Daoy (cell line): ENCODE results near the gene INPP5D. TPM values are rescaled to one million over a fixed set of nuclear protein-coding genes. Genes with fewer than 3 reads are reported as not detected.

ENCODE experiments used
- DNase-seq: peaks from one replicate; pipeline ENCODE4 v3.0.0-alpha.2; 2015; ENCODE audit warnings: low read depth
- total RNA-seq: library from RNA; depleted of rRNA; stranded (reverse); fragments of >200 nt; shearing (Covaris generic); gene quantifications from 2 replicates; pipeline ENCODE4 v1.2.3, GENCODE V29; 2014

INPP5D gene
- total RNA-seq, 1 experiment from 2014 or later = not detected

DNA sequence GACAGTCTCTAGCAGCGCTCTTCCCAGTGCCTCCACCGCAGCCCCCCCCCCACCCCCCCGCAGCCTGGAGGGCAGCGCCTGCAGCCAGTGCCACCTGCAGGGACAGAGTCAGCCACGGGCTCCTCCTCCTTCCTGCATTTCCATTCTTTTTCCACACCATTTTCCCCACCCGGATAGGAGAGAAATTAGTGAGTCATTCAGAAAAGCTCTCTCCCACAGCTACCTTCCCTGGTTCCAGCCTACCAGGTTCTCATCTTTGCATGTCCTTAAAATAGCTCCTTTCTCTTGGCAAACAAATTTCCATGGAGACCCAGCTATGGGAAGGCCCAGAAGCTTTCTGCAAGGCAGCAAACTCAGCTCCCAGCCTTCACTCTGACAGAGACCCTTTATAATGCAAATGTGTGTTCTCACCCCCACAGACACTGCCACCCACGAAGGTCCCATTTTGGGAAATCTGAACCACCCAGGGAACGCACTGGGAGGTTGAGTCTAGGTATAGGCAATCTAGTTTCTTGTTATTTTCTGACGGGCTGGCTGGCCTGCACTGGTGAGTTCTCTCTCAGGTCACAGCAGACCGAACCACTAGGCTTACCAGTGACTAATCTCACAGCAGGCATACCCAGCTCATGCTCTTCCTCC, 149.5 kb downstream of the INPP5D start:
- peak; percentile 76 for DNase-seq

DNA sequence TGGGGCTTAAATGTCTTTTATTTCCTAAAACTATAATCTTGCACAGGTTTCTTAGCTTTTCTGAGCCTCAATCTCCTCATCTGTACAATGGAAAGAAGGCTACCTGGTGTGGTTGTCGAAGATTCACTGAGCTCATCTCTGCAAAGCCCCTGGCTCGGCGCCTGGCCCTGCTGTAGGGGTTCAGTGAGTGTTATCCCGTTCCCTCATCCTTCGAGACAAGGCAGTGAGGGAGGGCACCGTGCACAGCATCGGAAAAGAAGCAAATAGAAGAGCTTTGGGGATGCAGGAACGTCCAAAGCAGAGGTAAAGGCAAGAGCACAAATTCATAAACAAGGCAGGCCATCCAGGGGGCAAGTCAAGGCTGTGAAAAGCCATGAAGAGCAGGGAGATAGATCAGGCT, 150.1 kb downstream of the INPP5D start:
- no peak for DNase-seq

DNA sequence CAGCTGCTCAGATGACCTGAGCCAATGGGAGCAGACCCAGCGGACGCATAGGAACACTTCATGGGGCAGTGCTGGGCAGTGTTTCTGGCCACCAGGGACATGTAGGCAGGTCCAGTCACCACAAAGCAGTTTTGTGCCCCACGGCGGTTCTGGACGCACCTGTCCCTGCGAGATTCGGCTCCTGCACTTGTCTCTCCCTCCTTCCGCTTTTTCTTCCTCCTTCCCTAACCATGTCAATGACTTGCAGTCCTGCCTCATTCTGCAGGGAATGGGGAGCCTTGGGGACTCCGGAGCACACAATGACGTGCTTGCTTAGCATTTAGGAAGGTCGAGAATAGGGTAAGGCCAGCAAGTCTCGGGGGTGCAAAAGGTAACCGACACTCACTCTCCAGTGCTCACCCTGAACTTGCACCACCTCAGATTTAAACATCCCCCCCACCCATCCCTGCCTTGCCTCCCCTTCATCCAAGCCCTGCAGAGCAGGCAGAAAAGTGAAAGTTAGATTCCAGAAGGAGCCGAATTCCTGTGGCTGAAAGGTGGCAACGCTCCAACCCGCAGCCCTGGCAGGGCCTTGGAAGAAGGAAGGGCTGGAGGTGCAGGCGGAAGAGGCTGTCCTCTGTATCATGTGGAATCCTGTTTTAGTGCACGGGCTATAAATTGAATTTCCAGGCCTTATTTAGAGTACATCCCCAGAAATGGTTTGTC, 150.9 kb downstream of the INPP5D start:
- DNase-seq = peak; percentile 95

DNA sequence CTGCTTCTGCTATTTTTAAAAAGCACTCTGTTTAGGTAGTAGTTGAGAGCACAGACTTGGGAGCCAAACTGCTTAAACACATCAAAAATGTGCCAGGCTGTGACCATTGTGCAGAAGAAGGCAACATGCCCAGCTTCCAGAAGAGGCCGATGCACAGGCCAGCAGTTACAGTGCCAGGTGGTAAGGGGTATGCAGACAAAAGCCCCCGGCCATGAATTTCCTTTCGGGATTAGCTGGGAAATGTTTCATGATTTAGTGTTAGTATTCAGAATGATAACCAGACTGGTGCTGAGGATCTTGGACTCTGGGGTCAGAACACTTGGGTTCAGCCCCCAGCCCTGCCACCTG, 151.4 kb downstream of the INPP5D start:
- no peak for DNase-seq

DNA sequence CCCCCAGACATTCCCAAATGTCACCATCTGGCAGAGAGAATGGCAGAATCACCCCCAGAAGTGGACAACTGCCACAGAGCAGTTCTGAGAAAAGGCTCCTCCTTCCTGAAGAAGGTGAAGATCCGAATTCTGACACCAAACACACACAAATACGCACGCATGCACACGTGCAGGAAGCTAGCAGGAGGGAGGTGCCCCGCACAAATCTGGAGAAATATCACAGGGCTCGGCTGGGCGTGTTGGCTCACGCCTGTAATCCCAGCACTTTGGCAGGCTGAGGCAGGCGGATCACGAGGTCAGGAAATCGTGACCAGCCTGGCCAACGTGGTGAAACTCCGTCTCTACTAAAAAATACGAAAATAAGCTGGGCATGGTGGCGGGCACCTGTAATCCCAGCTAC, 152.9 kb downstream of the INPP5D start:
- no peak for DNase-seq

DNA sequence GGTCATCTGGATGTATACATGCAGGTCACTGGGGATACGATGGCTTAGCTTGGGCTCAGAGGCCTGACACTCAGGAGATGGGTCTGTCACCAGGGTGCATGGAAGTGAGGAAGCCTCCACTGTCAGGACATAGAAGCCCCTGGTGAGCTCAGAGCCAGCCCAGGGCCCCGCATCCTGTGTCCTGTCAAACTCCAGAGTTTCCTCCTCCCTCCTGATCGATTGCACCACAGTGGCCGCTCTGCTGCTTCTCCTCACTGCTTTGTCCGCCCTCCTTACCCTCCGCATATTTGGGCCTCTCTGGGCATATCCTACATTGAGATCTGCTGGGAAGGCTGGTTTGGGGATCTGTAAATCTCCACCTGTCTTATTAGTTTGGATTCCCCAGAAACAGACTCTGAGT, 153.8 kb downstream of the INPP5D start:
- no peak for DNase-seq

DNA sequence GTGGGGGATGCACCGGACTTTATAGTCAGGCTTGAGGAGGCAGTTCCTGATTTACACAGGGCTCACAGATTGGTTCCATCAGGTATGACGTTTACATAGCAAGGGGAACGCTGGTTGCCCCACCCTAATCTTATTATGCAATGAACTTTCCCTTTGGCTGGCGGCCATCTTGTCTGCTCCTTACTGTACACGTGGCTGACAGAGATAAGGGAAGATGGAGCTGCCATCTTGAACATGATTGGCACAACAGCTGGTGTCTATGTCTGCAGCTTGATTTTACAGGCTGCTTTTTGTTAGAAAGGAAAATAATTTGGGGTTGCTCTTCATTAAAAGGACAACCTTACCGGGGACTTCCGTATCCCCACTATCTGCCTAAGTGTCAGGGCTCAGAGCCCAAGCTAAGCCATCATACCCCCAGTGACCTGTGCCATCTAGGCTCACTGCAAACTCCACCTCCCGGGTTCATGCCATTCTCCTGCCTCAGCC, 157.8 kb downstream of the INPP5D start:
- no peak for DNase-seq

DNA sequence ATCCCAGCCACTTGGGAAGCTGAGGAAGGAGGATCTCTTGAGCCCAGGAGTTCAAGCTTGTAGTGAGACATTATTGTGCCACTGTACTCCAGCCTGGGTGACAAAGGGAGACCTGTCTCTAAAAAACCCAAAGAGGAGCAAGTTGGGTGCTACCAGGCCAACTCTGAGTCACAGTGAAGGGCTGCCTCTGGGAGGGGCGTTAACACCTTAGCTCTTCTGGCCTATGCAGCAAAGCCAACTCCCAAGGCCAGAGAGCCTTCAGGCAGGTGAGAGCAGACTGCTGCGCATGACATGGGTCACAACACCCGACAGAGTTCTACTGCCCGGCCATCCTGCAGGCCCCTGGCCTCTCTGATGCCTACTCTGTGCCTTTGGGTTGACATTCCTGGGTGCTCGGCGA, 158.7 kb downstream of the INPP5D start:
- DNase-seq = no peak

DNA sequence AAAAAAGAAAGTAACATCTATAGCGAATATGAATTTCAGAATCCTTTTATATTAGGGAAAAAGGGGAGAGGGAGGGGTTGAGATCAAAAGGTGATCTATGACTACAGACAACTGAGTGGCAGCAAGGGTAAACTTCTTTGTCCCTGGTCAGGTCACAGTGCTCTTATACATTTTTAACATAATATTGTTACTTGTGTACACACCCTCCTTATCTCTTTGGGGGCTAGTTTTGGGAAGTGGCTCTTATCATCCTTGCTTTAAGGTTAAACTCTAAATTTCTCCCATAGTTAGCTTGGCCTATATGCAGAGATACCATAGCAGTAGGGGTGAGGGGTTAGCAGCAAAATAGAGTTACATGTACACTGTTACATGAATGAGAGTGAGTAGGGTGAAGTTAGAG, 159.7 kb downstream of the INPP5D start:
- no peak for DNase-seq

DNA sequence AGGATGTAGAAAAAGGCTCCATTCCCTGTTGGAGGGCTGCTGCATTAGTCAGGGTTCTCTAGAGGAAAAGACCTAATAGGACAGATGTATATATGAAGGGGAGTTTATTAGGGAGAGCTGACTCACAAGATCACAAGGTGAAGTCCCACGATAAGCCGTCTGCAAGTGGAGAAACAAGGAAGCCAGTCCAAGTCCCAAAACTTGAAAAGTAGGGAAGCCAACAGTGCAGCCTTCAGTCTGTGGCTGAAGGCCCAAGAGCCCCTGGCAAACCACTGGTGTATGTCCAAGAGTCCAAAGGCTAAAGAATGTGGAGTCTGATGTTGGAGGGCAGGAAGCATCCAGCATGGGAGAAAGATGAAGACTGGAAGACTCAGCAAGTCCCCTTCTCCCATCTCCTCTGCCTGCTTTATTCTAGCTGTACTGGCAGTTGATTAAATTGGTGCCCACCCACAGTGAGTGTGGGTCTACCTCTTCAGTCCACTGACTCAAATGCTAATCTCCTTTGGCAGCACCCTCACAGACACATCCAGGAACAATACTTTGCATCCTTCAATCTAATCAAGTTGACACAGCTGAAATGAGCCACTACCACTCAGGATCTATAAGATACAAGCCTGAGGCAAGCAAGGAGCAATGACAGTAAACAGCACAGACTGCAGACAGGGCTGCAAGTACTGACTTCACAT, 161.4 kb downstream of the INPP5D start:
- no peak for DNase-seq

DNA sequence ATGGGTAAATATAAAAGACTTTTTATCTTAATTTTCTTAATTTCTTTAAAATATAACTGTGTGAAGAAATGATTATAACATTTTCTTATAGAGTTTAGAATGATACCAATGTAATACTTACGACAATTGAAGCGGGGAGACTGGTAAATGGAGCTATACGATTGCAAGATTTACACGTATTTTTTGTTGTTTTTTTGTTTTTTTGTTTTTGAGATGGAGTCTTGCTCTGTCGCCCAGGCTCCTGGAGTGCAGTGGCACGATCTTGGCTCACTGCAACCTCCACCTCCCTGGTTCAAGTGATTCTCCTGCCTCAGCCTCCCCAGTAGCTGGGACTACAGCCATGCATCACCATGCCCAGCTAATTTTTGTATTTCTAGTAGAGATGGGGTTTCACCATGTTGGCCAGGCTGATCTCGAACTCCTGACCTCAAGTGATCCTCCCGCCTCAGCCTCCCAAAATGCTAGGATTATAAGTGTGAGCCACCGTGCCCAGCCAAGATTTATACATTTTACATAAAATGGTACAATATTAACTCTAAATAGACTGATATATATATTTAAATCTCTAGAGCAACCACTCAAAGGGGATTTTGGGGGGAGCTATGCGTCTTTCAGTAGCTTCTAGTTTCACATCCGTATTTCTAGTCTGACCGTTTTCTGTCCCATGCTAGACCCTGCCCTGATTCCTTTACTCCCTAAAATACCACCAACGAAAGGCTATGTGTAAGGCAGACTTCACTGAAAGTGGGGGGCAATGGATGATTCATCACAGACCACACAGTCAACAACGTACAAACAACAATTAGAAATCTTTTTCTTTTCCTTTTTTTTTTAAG, 163.1 kb downstream of the INPP5D start:
- no peak for DNase-seq

DNA sequence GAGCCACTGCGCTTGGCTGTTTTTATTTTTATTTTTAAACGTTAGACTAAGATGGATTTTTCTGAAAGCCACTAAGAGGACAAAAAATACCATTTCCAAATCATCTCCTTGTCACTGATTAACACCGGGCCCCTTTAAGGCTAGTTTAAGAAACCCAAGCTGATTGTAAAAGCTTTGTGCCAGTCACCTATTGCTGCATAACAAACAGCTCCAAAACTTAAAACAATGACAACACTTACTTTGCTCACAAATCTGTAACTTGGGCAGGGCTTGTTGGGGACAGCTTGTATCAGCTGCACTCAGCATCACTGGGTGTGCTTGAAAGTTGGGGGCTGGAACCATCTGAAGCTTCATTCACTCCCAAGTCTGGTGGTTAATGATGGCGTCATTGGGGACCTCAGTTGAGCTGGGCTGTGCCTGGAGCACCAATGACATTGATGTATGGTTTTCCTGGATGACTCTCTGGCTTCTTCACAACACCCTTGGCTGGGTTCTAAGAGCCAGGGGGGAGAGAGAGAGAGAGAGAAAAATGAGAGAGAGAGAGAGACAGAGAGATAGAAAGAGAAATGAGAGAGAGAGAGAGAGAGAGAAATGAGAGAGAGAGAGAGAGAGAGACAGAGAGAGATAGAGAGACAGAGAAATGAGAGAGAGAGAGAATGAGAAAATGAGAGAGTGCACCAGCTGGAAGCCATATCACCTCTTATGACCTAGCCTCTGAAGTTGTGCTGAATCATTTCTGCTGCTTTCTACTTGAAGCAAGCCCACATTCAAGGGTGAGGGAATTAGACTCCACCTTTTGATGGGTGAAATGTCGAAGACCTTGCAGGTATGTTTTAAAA, 165.3 kb downstream of the INPP5D start:
- DNase-seq = no peak

DNA sequence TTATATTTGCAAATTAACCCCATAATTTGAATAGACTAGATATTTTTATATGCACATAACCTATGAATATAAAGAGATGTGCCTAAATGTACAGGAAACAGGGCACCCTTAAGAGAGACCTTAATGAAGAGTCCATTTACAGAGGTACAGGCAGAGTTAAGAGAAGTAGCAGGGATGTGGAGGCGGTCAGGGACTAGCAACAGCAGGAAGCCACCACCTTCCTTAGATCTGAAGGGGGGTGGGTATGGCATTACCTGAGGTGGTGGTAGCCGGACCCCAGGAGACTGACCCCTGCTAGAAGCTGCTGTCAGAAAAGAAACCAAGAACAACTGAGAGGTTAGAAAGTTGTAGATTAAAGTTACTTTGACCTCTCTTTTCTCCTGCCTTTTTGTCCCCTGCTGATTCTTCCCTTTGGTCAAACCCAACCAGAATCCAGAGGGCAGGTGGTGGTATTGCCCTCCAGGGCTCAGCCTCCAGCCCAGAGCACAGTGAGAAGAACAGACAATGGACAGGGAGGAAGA, 166.4 kb downstream of the INPP5D start:
- DNase-seq = no peak

DNA sequence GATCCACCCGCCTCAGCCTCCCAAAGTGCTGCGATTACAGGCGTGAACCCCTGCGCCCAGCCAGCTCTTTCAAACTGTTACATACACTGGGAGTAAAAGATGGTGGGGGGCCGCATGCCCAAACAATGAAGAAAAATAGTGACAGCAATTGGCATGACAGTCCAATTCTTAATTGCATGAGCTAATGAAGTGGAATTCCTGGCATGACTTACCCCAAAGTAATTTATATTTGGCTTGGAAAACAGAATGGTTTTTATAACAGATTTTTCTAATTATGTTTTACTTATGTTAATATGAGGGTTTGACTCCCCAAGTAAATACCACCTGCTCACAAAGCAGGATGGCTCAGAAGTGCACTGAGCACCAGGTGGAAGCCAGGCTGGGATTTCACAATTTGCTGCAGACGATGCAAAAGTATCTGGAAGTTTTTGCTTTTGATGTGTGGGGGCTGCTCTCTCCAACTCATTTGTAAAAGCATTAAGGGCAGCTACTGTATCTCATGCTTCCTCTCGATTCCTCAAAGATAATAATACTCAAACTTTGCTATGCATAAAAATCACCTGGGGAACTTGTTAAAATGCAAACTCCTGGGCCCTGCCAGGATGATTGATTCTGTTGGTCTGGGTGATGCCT, 167.3 kb downstream of the INPP5D start:
- DNase-seq = no peak

DNA sequence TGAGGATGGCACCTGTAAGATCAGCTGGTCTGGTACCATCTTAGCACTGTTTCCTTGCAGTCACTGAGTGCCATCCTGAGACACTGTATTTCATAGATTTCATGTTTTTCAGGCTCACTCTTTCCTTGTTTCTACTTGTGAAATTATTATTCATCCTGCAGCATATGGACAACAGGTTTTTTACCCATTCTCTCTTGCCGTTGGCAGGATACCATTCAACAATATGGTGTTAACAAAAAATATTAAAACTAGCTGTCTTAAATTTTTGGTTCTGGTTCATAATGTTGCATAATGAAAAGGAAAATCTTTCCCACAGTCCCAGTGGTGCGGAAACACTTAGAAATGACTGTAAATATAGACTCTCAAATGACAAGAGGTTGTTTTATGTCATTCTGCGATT, 168.2 kb downstream of the INPP5D start:
- no peak for DNase-seq

DNA sequence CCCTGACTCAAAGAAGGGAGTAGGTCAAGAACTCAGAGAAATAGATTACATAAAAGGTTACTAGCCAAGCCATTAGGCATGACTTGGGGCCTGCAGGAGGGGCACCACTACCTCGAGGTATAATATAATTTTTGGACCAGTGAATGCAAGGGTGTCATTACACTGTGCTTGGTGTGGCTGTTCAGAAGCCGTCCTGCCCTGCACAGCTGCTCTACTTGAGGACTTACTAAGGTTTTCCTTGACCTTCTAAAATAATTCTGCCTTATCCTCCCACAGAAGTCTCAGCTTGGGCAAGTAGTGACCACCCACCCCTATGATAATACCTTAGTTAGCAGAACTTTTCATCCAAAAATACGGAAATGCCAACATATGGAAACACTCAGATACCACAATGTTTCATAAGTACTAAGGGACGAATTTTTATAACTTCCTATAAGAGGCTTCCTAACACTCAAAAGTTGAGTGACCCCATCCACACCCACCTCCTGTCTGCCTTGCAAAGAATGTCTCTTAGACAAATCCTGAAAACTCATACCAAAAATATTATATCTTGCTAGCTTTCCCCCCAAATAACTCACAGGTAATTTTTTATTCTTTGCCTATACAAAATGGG, 173.6 kb downstream of the INPP5D start:
- no peak for DNase-seq

DNA sequence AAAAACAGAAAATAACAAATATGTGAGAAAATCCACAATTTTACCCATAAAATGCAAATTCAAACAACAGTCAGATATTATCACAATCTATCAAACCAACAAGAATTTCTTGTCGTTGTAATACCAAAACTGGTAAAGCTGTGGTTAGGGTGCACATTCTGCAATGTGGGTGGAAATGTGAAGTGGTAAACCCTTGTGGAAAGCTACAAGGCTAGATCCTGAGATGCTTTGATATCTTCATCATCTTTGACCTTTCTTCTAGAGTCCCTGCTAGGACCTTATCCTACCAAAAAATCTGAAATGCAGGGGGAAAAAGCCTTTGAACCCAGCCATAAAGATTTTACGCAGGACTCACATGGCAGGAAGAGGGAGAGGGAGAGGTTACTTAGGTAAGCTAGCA, 174.1 kb downstream of the INPP5D start:
- no peak for DNase-seq

DNA sequence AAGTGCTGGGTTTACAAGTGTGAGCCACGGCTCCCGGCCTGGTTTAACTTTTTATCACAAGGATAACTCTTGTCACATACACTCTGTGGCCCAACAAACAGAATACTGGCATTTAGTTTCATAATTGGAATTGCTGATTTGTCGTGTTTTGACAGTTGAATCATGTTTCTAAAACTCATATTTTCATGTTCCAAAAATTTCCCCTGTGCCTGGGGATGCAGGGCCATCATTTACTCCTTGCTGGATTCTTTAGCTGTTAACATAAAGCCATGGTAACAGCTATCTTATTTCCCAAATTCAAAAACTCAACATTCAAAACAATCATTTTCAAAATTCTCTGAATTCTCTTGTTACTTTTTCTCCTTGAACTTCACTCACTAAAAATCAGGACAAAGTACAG, 174.9 kb downstream of the INPP5D start:
- DNase-seq = no peak

DNA sequence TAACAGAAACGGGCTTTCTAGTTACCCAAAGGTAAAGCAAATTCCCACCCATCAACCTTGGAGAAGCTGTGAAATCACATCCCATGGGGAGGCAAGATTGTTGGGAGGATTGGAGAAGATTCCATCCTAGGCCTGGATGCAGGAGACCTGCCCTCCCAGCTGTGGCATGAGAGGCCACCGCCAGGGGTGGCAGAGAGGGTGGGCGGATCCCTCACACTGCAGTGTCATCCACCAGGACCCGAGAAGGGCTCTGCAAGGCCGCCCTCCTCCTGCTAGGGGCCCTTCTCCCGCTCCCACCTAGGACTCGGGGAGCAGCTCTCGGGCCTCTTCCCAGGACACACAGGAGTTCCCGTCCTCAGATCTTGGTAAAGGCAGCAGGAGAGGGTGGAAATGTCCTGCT, 175.8 kb downstream of the INPP5D start:
- DNase-seq = no peak
